ENCODE data around the gene MDP1.

The MDP1 gene

GRCh38 chr14:24197056-24197450 lies 18.8 kb downstream of the MDP1 start:
- no peak for DNase-seq

GRCh38 chr14:24196071-24197055 lies 19.5 kb downstream of the MDP1 start:
- DNase-seq, result no peak

GRCh38 chr14:24195186-24196070 lies 20.4 kb downstream of the MDP1 start, which contains the start of gene TM9SF1:
TM9SF1 (minus strand) TSS chr14:24195441; CDS start chr14:24195019, 422 bp downstream.
- DNase-seq, result peak; percentile 82

GRCh38 chr14:24194873-24195185 lies 21.0 kb downstream of the MDP1 start:
- no peak for DNase-seq

- no peak for DNase-seq
These were observed 21.5 kb downstream of the MDP1 start for GRCh38 chr14:24194186-24194872.

GRCh38 chr14:24192933-24193332 lies 22.9 kb downstream of the MDP1 start:
- DNase-seq, result no peak

- no peak for DNase-seq
These were observed 25.4 kb downstream of the MDP1 start for GRCh38 chr14:24190416-24190815.

GRCh38 chr14:24189460-24189859 lies 26.4 kb downstream of the MDP1 start:
- DNase-seq, result no peak

- no peak for DNase-seq
These were observed 26.8 kb downstream of the MDP1 start for GRCh38 chr14:24189059-24189375.

- peak; percentile 93 for DNase-seq
These were observed 27.4 kb downstream of the MDP1 start, which contains the start of gene IPO4 for GRCh38 chr14:24188251-24189058. IPO4 (minus strand) TSS chr14:24188816; CDS start chr14:24188787, 29 bp downstream.

- no peak for DNase-seq
These were observed 28.3 kb downstream of the MDP1 start for GRCh38 chr14:24187539-24187915.

GRCh38 chr14:24186831-24187538 lies 28.9 kb downstream of the MDP1 start:
- DNase-seq, result no peak

GRCh38 chr14:24185741-24186140 lies 30.1 kb downstream of the MDP1 start:
- no peak for DNase-seq

- no peak for DNase-seq
These were observed 30.8 kb downstream of the MDP1 start for GRCh38 chr14:24185026-24185425.

GRCh38 chr14:24184104-24184970 lies 31.5 kb downstream of the MDP1 start:
- DNase-seq, result no peak

GRCh38 chr14:24183014-24183481 lies 32.8 kb downstream of the MDP1 start:
- DNase-seq, result no peak

- no peak for DNase-seq
These were observed 33.6 kb downstream of the MDP1 start for GRCh38 chr14:24182110-24182882.

GRCh38 chr14:24181371-24182077 lies 34.3 kb downstream of the MDP1 start:
- DNase-seq, result no peak
